Panc1 (cell line): ENCODE measurements around the gene LSM4.

Experiments used
- CTCF ChIP-seq: fragments of 450-650 bp; IDR thresholded peaks from 2 replicates; pipeline ENCODE4 v1.5.1; 2017; ENCODE audit warnings: mild to moderate bottlenecking
- POLR2AphosphoS5 ChIP-seq: IDR thresholded peaks from 2 replicates; pipeline ENCODE4 v1.6.1; 2012; ENCODE audit warnings: mild to moderate bottlenecking, low read depth, low read length, moderate library complexity
- REST ChIP-seq, 2 experiments: IDR thresholded peaks; 2 replicates each; pipeline ENCODE4 v1.6.1; 2011 to 2012; ENCODE audit warnings: low read depth in 2 of 2, control low read depth in 1 of 2, low read length in 1 of 2, mild to moderate bottlenecking in 1 of 2, moderate library complexity in 1 of 2; ENCODE audit not compliant: insufficient read depth in 1 of 2
- SIN3A ChIP-seq: IDR thresholded peaks from 2 replicates; pipeline ENCODE4 v1.6.1; 2012; ENCODE audit warnings: low read depth, mild to moderate bottlenecking, low read length, moderate library complexity, borderline replicate concordance; ENCODE audit not compliant: insufficient read depth
- TCF7L2 ChIP-seq: IDR thresholded peaks from 2 replicates; pipeline ENCODE4 v1.6.1; 2011; ENCODE audit warnings: mild to moderate bottlenecking, low read depth, low read length, inconsistent platforms

- no peak for TF ChIP-seq CTCF
- no peak for TF ChIP-seq TCF7L2
- no peak for TF ChIP-seq SIN3A
- TF ChIP-seq REST (IDR thresholded peaks at IDR 0.05; ENCODE audit: insufficient read depth in 1 of 2, low read depth in 2 of 2, low read length in 1 of 2) = no peak
- no peak for TF ChIP-seq POLR2AphosphoS5
Measured at GRCh38 chr19:18282788-18283141, 40.1 kb downstream of the LSM4 start.
